IPS-15b (cell line): ENCODE data around the gene RAB10.
A peak's percentile ranks its signal among the peaks of the same experiment; 100 is the strongest.
"Not testable (repeated sequence)": the region's sequence is repeated elsewhere in the genome, so short reads cannot be mapped to it uniquely, and the experiment has no call there.

Experiments used
- H3K27me3 ChIP-seq: one replicate; pipeline ENCODE4 v1.6.1; 2013; ENCODE audit warnings: low read length; ENCODE audit not compliant: control insufficient read depth, insufficient read depth
- H3K36me3 ChIP-seq: one replicate; pipeline ENCODE4 v1.6.1; 2013; ENCODE audit warnings: low read length; ENCODE audit not compliant: control insufficient read depth, insufficient read depth
- H3K4me1 ChIP-seq: one replicate; pipeline ENCODE4 v1.6.1; 2013; ENCODE audit warnings: mild to moderate bottlenecking, low read length; ENCODE audit not compliant: control insufficient read depth, insufficient read depth
- H3K4me3 ChIP-seq: one replicate; pipeline ENCODE4 v1.5.1; 2013; ENCODE audit warnings: low read depth, low read length
- H3K9ac ChIP-seq: one replicate; pipeline ENCODE4 v1.6.1; 2013; ENCODE audit warnings: low read depth, mild to moderate bottlenecking, low read length
- H3K9me3 ChIP-seq: one replicate; pipeline ENCODE4 v1.6.1; 2013; ENCODE audit warnings: mild to moderate bottlenecking, low read length; ENCODE audit not compliant: control insufficient read depth, insufficient read depth

The RAB10 gene

DNA sequence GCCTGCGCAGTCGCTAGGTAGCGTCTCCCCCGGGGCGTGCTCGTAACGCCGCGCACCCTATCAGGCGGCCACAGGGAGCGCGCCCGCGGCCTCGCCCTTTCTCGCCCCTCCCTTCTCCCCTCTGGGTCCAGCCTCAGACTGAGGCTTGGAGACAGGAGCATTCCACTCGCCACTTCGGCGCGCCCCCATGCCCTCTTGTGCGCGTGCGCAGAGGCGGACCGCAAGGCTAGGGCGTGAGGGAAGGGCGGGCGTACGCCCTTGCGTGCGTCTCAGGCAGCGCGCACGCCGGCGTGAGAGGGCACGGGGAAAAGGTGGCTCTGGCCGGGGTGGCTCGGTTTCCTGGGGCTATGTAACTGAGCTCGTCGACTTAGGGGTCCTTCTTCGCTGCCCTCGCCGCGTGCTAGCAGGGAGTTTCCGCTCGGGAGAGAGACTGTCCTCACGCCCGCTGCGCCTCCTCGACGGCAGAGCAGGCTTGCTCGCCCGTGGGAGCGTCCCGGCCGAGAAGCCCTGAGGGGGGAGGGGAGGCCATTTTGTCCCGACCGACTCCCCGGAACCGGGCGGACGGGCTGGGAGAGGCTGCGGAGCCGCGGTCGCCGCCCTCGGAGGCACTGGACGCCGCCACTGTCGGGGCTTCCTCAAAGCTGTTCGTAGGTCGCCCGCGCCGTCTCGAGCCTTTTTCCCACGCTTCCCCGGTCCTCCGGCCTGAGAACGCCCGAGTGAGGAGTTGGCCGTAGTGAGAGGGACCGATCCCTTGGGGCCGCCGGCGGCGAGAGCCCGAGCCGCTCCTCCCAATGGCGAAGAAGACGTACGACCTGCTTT lies at the start of gene RAB10:
Gene RAB10 (plus strand): TSS at position 267 of the 819 bp plus-strand sequence. CDS start 525 bp downstream, at position 792.
- peak within 1 kb of the TSS; percentile 100 for H3K4me3 ChIP-seq

DNA sequence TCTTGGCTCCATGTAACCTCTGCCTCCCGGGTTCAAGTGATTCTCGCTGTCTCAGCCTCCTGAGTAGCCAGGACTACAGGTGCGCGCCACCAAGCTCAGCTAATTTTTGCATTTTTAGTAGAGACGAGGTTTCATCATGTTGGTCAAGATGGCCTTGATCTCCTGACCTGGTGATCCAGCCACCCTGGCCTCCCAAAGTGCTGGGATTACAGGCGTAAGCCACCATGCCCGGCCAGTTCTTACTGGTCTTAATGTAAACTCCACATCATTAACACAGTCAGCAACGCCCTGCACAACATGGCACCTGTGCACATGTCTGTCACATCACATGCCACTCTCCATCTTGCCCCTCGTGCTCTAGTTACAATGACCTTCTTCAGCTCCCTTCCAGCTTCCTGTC lies 45.8 kb upstream of the RAB10 start:
- Histone ChIP-seq H3K36me3 (no peaks in the 10 kb centered on the region), H3K9ac (no peak overlapping the region), H3K4me1 (no peaks in the 10 kb centered on the region), H3K9me3 (no peaks in the 10 kb centered on the region), H3K27me3 (no peaks in the 10 kb centered on the region), H3K4me3 (no peak overlapping the region)

More for the DNA sequence above, at the start of gene RAB10:
- H3K36me3 ChIP-seq: peaks cover 3% of the 10 kb centered on the region
- H3K4me1 ChIP-seq: peaks cover 2% of the 10 kb centered on the region
- H3K9ac ChIP-seq: peak within 1 kb of the TSS; percentile 92
- no peaks in the 10 kb centered on the region for H3K27me3 ChIP-seq
- no peaks in the 10 kb centered on the region for H3K9me3 ChIP-seq

- H3K27me3 ChIP-seq: no peaks in the 10 kb centered on the region
- no peak overlapping the region for H3K4me3 ChIP-seq
- H3K4me1 ChIP-seq: no peaks in the 10 kb centered on the region
- H3K9me3 ChIP-seq: no peaks in the 10 kb centered on the region
- H3K9ac ChIP-seq: no peak overlapping the region
- H3K36me3 ChIP-seq: no peaks in the 10 kb centered on the region
Observed at GRCh38 chr2:25989154-25989553, 44.7 kb upstream of the RAB10 start.

GRCh38 chr2:25991965-25992364 lies 41.9 kb upstream of the RAB10 start:
- Histone ChIP-seq H3K27me3 (no peaks in the 10 kb centered on the region), H3K9ac (no peak overlapping the region), H3K4me3 (no peak overlapping the region), H3K9me3 (no peaks in the 10 kb centered on the region), H3K4me1 (no peaks in the 10 kb centered on the region), H3K36me3 (no peaks in the 10 kb centered on the region)

DNA sequence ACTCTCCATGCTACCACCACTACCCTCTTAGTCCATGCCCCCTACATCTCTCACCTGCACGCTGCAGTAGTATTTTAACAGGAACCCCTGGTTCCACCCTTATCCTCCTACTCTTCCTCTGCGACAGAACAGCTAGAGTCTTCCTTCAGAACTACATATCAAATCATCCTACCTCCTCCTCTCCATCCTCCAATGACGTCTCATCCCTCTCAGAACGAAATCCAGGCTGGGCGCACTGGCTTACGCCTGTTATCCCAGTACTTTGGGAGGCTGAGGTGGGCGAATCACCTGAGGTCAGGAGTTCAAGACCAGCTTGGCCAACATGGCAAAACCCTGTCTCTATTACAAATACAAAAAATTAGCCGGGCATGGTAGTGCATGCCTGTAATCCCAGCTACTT lies 41.3 kb upstream of the RAB10 start:
- Histone ChIP-seq H3K36me3 (no peaks in the 10 kb centered on the region), H3K27me3 (no peaks in the 10 kb centered on the region), H3K9ac (no peak overlapping the region), H3K9me3 (no peaks in the 10 kb centered on the region), H3K4me1 (peaks cover under 1% of the 10 kb centered on the region), H3K4me3 (no peak overlapping the region)

GRCh38 chr2:25993049-25993448 lies 40.8 kb upstream of the RAB10 start:
- no peaks in the 10 kb centered on the region for H3K27me3 ChIP-seq
- no peak overlapping the region for H3K4me3 ChIP-seq
- H3K9me3 ChIP-seq: no peaks in the 10 kb centered on the region
- no peaks in the 10 kb centered on the region for H3K36me3 ChIP-seq
- peaks cover 4% of the 10 kb centered on the region for H3K4me1 ChIP-seq
- H3K9ac ChIP-seq: no peak overlapping the region

DNA sequence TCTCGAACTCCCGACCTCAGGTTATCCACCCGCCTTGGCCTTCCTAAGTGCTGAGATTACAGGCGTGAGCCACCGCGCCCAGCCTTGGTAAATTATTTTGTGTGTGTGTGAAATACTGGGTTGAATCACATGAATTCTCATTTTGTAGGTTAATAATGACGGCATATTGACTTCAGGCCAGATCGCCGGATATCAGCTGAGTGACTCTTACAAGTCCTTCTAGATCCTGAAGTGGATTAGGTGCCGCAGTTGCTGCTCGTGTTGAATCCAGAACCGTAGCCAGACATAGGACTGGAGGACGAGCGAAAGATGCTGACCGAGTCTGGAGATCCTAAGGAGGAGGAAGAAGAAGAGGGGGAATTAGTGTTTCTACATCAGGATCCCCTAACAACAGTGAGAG lies 39.4 kb upstream of the RAB10 start:
- Histone ChIP-seq H3K9ac (no peak overlapping the region), H3K4me3 (no peak overlapping the region), H3K27me3 (no peaks in the 10 kb centered on the region), H3K4me1 (peaks cover 4% of the 10 kb centered on the region), H3K9me3 (no peaks in the 10 kb centered on the region), H3K36me3 (no peaks in the 10 kb centered on the region)

GRCh38 chr2:25996844-25997243 lies 37.0 kb upstream of the RAB10 start:
- H3K4me3 ChIP-seq: no peak overlapping the region
- no peaks in the 10 kb centered on the region for H3K27me3 ChIP-seq
- H3K9me3 ChIP-seq: no peaks in the 10 kb centered on the region
- H3K4me1 ChIP-seq: peaks cover 4% of the 10 kb centered on the region
- H3K9ac ChIP-seq: no peak overlapping the region
- H3K36me3 ChIP-seq: no peaks in the 10 kb centered on the region

GRCh38 chr2:25998816-25999383 lies 35.0 kb upstream of the RAB10 start:
- H3K9me3 ChIP-seq, H3K4me1 ChIP-seq, H3K4me3 ChIP-seq, H3K9ac ChIP-seq, H3K36me3 ChIP-seq, H3K27me3 ChIP-seq: not testable (repeated sequence)

DNA sequence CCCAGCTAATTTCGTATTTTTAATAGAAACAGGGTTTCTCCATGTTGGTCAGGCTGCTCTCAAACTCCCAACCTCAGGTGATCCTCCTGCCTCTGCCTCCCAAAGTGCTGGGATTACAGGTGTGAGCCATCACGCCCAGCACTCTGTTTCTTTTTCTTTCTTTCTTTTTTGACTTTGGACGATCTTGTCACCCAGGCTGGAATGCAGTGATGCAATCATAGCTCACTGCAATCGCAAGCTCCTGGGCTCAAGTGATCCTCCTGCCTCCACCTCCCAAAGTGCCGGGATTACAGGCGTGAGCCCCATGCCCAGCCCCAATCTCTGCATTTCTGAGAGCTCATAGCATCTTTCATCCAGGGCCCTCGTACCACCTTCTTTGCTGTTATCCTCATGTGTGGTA lies 34.5 kb upstream of the RAB10 start:
- H3K36me3 ChIP-seq, H3K4me1 ChIP-seq, H3K27me3 ChIP-seq, H3K9me3 ChIP-seq, H3K9ac ChIP-seq, H3K4me3 ChIP-seq: not testable (repeated sequence)

DNA sequence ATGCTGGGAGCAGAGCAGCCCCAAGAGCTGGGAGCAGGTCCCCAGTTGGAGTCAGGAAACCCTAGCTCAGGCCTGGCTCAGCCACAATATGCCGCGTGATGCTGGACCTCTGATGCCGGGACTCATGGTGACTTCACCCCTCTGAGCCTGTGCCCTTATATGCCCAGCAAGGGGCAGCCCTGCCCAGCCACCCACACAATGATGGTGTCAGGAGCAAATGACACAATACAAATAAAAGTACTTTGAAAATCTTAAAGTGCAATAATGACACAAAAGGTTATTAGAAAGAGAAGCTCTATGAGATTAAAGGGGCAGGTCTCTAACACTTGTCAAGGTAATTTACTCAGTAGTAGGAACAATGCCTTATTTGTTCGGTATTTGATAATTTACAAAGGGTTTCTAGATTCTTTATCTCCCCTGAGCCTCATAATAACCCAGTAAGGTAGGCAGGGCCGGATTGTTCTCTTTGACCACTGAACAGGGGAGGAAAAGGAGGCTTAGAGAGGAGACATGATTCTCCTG lies 33.3 kb upstream of the RAB10 start:
- H3K9me3 ChIP-seq: no peaks in the 10 kb centered on the region
- H3K9ac ChIP-seq: no peak overlapping the region
- H3K4me1 ChIP-seq: peaks cover 4% of the 10 kb centered on the region
- no peaks in the 10 kb centered on the region for H3K36me3 ChIP-seq
- H3K4me3 ChIP-seq: no peak overlapping the region
- H3K27me3 ChIP-seq: no peaks in the 10 kb centered on the region

DNA sequence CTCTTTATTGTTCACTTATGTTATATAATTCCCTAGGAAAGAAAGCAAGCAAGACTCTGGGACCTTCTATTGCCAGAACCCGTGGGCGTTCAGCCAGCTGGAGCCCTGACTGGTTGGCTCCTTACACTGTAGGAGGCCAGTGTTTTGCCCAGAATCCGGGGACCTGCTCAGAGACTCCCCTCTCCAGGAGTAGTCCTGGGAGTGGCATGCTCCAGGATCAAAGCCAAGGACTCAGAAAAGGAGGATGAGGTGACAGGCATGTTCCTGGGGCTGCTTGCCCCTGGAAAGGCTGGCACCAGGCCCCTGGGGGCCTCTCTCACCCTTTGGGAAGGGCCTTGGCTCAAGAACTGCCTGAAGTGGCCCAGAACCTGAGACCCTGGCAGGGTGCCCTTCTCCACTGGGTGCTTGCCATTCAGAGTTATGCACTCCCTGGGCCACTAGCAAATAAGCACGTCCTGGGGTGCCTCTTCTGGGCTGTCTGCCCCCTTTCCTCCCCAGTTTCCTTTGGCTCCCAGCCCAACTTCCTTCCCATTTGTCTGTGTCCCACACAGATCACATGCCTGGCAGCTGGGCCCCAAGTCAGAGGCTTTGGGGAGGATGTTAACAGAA lies 32.0 kb upstream of the RAB10 start:
- H3K27me3 ChIP-seq: no peaks in the 10 kb centered on the region
- H3K9me3 ChIP-seq: no peaks in the 10 kb centered on the region
- peaks cover 4% of the 10 kb centered on the region for H3K4me1 ChIP-seq
- H3K36me3 ChIP-seq: no peaks in the 10 kb centered on the region
- H3K4me3 ChIP-seq: no peak overlapping the region
- H3K9ac ChIP-seq: no peak overlapping the region
